Measurements from ENCODE around the gene ASB6. TPM values are rescaled to one million over a fixed set of nuclear protein-coding genes. Genes with fewer than 3 reads are reported as not detected.

Gene ASB6
- total and polyA plus RNA-seq, 2 of the 13 experiments (the other 11 are each of a cell fraction or from before 2014, with no cell fraction given) = 8.2 to 8.4 TPM

GRCh38 chr9:129596541-129597331, 45.2 kb downstream of the ASB6 start (continued):
- TF ChIP-seq SMAD3 (CRISPR knock-in tag; IDR thresholded peaks at IDR 0.05) (no peak; the same call in 1 of the 2 replicates), ZNF510 (CRISPR knock-in tag; IDR thresholded peaks at IDR 0.05; ENCODE audit: low read depth) (peak; percentile 62; the same call in 1 of the 2 replicates), MYPOP (CRISPR knock-in tag; IDR thresholded peaks at IDR 0.05) (no peak; the same call in 1 of the 2 replicates), EZH2 (conservative IDR thresholded peaks at IDR 0.05; ENCODE audit: low read depth, low read length) (no peak), SALL2 (CRISPR knock-in tag; IDR thresholded peaks at IDR 0.05) (no peak), STAT5B (CRISPR knock-in tag; IDR thresholded peaks at IDR 0.05) (no peak), BATF2 (CRISPR knock-in tag; IDR thresholded peaks at IDR 0.05) (no peak), NR2F6 (IDR thresholded peaks at IDR 0.05) (peak; percentile 76), NR2F6 (CRISPR knock-in tag; IDR thresholded peaks at IDR 0.05) (peak; percentile 32; the same call in 1 of the 2 replicates), PRDM15 (CRISPR knock-in tag; IDR thresholded peaks at IDR 0.05) (no peak; the same call in 1 of the 2 replicates), DR1 (CRISPR knock-in tag; IDR thresholded peaks at IDR 0.05) (0 out of 2 replicates have a peak, but pooled peaks have one; percentile 30), ZNF337 (CRISPR knock-in tag; IDR thresholded peaks at IDR 0.05; ENCODE audit: borderline replicate concordance, low read depth) (no peak), NCOA5 (CRISPR knock-in tag; IDR thresholded peaks at IDR 0.05) (no peak), ZNF720 (CRISPR knock-in tag; IDR thresholded peaks at IDR 0.05) (peak; percentile 80; the same call in 1 of the 2 replicates), ZNF614 (CRISPR knock-in tag; IDR thresholded peaks at IDR 0.05; ENCODE audit: borderline replicate concordance) (no peak), KMT2B (CRISPR knock-in tag; IDR thresholded peaks at IDR 0.05) (0 out of 2 replicates have a peak, but pooled peaks have one; percentile 16), ZNF24 (IDR thresholded peaks at IDR 0.05) (no peak), POGK (CRISPR knock-in tag; conservative IDR thresholded peaks at IDR 0.05) (peak; percentile 69; the same call in 1 of the 2 replicates), SMAD1 (CRISPR knock-in tag; IDR thresholded peaks at IDR 0.05; ENCODE audit: borderline replicate concordance, low read depth) (no peak), HOXA9 (CRISPR knock-in tag; IDR thresholded peaks at IDR 0.05; ENCODE audit: borderline replicate concordance) (no peak), MXI1 (IDR thresholded peaks at IDR 0.05; ENCODE audit: borderline replicate concordance, low read depth, low read length) (no peak)
